Measurements from ENCODE around the gene IRF5.

Gene IRF5, protein sequence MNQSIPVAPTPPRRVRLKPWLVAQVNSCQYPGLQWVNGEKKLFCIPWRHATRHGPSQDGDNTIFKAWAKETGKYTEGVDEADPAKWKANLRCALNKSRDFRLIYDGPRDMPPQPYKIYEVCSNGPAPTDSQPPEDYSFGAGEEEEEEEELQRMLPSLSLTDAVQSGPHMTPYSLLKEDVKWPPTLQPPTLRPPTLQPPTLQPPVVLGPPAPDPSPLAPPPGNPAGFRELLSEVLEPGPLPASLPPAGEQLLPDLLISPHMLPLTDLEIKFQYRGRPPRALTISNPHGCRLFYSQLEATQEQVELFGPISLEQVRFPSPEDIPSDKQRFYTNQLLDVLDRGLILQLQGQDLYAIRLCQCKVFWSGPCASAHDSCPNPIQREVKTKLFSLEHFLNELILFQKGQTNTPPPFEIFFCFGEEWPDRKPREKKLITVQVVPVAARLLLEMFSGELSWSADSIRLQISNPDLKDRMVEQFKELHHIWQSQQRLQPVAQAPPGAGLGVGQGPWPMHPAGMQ

DNA sequence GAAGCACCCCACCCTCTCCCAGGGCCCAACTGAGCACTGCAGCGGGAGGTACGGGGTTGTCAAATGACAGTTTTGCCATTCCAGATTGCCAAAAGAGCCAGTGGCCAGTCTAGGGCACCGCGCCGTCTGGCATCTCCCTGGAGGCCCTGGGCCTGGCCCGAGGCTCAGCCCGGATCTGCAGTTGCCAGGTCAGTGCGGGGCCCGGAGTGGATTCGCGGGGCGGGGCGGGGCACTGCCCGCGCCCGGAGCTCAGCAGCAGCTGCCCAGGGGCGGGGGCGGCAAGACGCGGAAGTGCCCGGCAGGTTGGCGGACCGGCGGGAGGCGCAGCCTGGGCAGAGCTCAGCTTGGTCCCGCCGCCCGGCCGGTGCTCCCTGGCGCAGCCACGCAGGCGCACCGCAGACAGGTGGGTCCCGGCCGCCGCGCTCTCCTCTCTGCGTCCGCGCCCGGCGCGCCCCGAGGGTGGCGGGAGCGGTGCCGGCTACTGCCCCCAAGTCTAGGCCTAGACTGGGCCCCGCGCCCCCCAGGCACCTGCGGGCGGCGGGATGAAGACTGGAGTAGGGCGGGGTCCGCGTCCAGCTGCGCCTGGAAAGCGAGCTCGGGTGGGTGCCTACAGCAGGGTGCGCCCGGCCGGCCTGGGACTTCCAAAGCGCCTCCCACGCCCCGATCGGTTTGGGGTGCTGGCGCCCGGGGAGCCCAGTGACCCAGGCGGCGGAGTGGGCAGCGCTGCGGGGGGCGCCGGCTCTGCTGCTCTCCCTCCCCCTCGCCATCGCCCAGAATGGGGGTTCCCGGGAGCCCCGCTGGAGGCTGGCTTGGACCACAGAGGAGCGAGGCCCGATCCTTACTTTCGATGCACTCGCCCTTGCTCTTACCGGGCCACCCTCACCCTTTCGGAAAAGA lies at the start of gene IRF5:
Gene IRF5 (plus strand): TSS at position 281 of the 897 bp plus-strand sequence. CDS start 4,155 bp downstream, outside the sequence.
- DNase-seq: no peak

- DNase-seq: no peak
These were observed 49.5 kb upstream of the IRF5 start for GRCh38 chr7:128888039-128888755.

GRCh38 chr7:128888756-128889095 lies 49.0 kb upstream of the IRF5 start:
- DNase-seq: no peak

DNA sequence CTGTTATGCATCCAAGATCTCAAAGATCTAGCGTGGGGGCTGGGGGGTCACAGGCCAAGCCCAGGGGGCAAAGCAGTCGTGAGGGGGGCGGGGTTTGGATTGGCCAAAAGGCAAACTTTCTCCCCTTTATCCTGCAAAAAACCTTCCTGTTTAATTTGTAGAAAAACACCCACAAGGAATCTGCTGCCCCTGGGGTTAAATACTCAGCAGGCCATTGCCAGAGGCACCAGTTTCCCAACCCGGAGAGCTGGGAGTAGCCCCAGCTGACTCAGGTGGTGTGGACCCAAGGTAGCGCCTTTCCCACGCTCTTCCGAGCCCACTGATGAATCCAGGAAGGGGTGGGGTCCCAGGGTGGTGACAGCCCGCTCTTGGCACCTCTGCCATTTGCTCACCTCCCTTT lies 48.6 kb upstream of the IRF5 start:
- no peak for DNase-seq

DNA sequence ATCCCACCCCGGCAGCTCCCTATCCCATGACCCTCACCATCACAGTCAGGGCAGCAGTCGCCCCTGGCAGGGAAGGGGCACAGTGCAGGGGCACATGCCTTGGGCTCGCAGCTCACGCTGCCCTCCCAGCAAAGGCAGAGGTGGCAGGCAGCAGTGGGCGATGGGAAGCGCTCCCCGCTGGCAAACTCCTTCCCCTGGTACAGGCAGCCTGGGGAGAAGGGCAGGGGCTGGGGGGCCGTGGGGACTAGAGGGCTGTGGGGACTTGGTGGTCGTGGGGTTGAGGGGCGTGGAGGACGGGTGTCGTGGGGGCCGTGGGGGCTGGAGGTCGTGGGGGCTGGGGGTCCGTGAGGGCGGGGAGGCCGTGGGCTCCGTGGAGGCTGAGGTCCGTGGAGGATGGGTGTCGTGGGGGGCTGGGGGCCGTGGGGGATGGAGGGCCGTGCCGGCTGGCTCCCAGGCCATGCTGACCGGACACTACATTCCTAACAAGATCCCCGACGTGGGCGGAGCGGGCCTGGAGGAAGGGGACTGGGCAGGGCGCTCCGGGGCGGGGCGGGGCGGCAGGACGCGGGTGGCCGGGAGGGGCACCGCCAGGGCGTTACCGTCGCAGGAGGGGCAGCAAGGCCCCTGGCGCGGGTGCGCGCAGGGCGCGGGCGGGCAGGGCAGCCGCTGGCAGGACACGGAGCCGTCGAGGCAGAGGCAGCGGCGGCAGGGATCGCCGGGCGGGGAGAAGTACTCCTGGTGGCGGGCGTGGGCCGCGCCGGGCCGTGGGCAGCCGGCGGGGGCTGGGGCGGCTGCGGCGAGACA lies 47.2 kb upstream of the IRF5 start:
- DNase-seq: no peak

DNA sequence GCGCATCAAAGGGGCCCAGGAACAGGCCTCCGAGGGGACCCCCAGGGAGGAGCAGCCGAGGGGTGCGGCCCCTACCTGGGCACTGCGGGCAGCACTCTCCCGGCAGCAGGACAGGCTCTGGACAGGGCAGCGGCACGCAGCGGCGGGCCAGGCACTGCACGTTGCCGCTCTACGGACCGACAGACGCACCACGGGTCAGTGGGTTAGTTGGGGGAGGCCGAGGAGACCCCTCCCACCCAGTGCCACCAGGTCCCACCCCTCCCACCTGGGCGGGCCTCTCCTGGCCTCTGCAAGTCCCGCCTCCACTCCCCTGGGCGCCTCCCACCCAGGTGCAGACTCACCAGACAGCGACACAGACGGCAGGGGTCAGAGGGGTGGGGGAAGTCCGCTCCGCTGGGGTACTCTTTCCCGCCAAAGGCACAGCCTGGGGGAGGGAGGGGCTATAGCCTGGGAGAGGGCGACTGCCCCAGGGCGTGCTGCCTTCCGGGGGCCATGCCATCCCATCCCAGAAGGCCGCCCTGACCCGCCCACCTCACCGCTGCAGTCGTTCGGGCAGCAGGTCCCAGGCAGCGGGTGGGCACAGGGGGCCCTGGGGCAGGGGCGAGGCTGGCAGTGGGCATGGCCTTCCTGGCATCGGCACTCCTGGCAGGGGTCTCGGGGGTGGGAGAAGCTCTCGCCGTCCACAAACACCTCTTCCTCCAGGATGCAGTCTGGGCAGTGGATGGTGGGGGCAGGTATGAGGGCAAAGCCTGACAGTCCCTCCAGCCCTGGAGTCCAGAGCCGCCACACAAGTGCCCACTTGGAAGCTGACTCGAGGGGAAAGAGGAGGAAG lies 46.4 kb upstream of the IRF5 start:
- DNase-seq: no peak

GRCh38 chr7:128891942-128892269 lies 45.8 kb upstream of the IRF5 start:
- no peak for DNase-seq

DNA sequence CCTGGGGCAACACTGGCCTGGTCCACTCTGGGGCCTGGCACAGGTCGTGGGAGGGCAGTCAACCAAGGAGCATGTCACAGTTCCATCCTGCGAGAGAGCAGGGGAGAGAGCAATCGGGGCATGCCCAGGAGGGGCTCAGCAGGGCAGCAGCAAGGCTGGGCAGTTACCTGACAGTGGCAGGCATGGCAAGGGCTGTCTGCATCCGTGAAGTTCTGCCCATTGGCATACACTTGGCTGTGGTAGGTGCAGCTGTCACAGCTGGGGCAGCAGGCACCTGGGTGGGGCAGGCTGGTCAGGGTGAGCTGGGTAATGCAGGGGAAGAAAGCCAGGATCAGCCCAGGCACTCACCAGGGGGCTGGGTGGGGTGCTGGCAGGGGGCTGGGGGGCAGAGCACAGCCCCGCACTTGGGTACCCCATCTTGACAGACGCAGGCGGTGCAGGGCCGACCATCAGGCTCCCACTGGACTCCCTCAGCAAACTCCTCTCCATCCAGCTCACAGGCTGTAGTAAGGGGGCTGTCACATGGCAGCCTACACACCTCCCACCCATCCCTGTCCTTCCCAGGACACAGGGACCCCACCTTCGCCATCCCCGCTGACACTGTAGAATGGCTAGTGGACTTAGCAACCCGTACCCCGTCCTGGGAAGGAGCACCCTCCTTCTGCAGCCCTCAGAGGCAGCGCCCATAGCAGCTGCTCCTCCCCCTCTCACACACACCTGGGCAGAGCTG lies 45.0 kb upstream of the IRF5 start:
- no peak for DNase-seq

GRCh38 chr7:128893251-128894100 lies 44.3 kb upstream of the IRF5 start:
- DNase-seq: no peak

DNA sequence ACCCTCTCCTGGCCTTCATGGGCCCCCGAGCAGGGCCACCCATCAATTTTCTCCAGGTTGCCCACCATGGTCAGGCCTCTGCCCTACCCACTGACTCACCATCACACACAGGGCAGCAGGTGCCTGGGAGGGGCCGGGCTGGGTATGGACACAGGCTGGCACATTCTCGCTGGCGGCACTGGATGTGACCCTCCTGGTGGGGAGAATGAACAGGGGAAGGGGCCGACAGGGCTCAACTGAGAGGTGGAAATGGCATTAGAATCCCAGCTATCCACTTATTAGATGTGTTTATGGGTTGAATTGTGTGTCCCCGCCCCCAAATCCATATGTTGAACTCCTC lies 43.7 kb upstream of the IRF5 start:
- no peak for DNase-seq

- no peak for DNase-seq
These were observed 42.4 kb upstream of the IRF5 start for GRCh38 chr7:128895320-128895719.

DNA sequence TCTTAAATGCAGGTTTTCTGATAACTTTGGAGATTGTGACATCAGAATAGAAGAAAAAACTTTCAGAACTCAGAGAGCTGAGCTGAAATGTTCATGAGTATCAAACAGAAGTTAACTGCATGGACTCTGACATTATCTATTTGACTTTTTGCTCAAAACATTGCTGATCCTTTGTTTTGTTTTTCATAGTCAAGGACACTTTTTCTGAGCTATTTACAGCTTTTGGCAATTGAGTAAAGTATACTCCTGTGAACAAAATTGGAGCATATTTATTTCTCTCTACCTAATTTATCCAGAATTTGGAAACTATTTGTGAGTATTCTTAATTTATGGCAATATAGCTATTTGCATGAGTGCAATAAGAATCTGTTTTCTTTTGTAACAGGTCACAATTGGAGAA lies 38.3 kb upstream of the IRF5 start:
- DNase-seq: no peak

DNA sequence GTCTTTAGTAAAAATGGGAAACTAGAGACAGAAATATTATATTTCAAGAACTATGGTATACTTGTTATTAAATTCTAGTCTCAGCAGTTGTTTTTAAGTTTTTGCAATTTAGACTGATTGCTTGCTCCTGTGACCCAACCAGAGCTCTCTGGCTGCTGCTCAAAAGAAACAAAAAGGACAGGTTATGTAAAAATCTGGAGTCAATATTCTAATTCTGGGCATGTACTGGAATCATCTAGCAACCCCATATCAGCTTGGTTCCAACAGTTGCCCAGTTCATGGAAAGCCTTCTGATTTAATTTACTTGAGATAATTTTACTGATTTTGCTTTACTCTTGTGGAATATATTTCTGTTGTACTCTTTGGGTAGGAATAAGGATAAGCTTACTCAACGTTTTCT lies 37.5 kb upstream of the IRF5 start:
- no peak for DNase-seq

DNA sequence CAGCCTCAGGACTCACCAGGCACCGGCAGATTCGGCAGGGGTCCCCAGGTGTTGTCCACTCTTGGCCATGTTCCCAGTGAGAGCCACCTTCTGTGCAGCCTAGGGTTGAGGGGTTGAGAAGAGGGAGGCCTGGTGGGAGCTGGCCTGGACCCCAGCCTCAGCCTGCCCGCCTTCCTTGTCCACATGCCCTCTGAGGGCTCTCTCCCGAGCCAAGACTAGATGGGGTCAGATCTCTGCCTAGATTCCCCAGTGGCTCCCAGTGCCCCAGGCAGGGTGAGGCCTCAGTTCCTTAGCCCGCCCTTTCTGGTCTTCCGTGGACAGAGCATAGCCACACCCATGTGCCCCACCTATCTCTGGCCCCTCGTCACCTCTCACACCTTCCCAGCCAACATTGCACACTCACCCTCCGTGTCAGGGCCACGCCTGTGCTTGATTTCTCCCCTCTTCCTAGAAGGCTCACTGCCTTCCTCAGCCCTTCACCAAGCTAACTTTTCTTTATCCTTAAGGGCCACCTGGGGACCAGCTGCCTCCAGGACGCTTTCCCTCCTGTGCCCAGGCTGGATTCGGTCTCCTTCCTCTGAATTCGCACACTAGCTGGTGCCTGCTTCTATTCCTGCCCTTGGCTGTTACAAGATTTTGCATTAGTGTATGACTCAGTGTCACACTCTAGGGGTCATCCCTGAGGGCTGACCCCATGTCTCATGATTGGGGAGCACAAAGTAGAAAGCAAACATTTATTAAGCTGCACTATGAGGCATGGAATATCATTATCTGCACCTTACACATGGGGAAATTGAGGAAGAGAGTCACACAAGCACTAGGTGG lies 34.8 kb upstream of the IRF5 start:
- DNase-seq: no peak

GRCh38 chr7:128903621-128904361 lies 33.9 kb upstream of the IRF5 start:
- DNase-seq: no peak

DNA sequence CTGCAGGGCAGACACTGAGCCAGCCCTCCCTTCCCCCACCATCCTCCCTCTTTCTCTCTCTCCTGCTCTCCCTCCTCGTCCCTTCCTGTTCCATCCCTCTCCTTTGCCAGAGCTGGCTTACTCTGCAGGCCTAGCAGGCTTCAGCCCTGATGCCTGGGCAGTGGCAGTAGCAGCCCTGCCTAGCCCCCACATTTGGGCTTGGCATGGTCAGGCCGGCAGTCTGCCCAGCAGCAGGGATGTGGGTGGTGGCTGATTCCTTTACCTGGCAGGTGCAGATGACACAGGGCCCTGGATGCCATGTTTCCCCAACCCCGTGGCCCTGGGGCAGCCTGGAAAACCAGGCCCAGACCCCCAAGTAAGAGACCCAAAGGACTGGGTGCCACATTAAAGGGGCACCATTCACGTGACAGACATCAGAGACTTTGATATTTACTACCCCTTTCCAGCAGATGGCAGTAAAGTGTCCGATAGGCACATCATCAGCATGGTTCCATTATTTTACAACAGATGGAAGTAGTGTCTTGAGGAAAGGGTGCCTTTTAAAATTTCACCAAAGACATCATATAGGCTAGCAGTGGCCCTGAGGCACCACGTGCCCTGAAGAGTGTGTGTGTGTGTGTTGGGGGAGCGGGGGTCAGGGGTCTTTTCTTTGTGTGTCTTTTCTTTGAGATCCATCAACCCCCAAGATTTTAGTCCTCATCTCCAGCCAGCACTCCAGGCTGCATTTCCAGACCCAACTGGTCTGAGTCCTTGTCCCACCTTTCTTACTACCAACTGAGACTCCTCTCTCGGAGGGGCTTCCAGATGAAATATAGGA lies 33.1 kb upstream of the IRF5 start:
- peak; percentile 11 for DNase-seq

GRCh38 chr7:128906001-128906765 lies 31.5 kb upstream of the IRF5 start:
- DNase-seq: no peak

All from DMS153 (cell line).